Measurements from ENCODE around the gene ABCC1.
"Not testable (repeated sequence)": the region's sequence is repeated elsewhere in the genome, so short reads cannot be mapped to it uniquely, and the experiment has no call there.

ABCC1 gene

DNA sequence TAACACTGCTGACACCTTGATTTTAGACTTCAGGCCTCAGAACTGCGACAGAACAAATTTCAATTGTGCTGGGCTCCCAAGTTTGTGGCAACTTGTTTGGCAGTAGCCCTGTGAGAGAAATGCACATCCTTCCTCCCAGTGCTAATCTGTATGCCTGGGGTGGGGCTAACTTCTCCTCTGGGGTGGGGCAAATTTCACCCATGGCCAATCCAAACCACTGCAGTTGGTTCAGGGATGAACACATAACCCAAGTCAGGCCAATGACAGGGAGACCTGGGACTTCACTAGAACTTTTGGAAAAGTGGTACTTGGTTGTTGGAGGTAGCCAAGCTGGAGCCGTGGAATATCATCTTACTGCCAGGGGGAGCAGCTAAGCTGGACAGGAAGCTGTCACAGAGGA is 217.5 kb downstream of the ABCC1 start:
- no peak for DNase-seq

DNA sequence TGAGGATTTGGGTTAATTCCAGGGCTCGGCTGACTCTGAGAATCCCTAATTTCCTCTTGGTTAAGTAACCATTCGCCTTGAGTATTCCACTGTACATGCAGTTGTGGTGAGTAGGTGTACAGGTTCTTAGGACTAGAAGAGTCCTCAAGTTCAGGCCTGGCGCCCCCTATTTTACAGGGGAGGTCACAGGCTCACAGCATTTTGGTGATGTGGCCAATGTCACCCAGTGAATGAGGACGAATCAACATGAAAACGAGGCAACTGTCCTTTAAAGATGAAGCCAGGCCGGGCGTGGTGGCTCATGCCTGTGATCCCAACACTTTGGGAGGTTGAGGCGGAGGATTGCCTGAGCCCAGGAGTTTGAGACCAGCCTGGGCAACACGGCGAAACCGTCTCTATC is 218.5 kb downstream of the ABCC1 start:
- no peak for DNase-seq

DNA sequence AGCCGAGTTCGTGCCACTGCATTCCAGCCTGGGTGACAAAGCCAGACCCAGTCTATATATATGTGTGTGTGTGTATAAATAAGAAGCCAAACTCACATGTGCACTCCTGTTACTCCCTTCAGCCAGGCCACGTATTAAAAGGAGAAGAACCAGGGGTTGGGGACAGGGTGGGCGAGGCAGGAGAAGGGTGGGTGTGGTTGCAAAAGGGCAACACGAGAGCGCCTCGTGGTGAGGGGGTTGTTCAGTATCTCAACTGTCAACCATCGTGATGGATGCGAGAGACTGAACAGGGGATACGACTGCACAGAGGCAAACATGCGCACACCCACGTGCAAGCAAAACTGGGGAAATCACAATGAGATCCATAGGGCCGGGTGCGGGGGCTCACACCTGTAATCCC is 219.0 kb downstream of the ABCC1 start:
- no peak for DNase-seq

DNA sequence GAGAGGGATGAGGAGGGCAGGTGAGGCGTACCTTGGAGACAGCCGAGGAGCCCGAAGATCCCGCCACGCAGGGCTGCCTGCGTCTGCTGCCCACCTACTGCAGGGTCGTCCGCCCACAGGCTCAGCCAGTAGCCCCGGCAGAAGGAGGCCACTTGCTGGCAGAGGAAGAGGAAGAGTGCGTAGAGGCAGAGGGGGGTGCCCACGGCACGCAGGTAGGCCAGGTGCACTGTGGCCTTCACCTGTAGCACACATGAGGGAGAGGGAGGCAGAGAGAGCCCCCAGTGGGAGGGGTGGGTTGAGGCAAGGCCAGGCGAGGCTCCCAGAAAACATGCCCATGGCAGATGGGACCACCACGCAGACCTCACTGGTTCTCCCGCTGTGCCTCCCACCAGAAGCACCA is 220.2 kb downstream of the ABCC1 start:
- DNase-seq = no peak

DNA sequence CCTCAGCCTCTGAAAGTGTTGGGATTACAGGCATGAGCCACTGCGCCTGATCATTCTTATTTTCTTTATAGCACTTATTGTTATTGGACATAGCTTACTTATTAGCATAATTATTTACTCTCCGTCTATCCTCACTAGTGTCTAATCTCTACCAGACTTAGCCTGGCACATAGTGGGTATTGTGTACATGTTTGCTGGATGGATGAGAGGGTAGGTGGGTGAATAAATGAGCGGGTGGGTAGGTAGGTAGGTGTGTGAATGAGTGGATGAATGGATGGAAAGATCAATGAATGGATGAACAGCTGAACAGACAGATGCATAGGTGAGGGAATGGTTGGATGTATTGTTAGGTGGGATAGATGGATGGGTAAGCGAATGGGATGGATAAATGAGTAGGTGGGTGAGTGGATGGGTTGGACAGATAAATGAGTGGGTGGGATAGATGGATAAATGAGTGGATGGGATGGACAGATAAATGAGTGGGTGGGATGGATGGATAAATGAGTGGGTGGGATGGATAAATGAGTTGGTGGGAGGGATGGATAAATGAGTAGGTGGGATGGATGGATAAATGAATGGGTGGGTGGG is 222.0 kb downstream of the ABCC1 start:
- DNase-seq = no peak

DNA sequence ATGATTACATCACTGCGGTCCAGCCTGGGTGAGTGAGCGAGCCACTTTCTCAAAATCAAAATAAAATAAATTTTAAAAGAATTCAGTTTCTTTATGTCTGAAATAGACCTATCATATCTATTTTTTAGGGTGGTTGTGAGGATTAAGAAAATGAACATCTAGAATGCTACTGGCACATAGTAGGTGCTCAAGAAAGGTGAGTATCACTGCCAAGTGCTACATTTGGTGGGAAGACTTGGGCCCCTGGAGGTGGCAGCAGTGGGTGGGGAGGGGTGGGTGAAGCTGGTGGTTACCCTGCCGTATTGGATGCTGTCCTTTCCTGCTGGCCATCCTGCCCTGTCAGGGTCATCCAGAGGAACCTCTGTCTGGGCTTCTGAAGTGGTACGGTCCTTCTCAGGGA is 223.6 kb downstream of the ABCC1 start:
- no peak for DNase-seq

DNA sequence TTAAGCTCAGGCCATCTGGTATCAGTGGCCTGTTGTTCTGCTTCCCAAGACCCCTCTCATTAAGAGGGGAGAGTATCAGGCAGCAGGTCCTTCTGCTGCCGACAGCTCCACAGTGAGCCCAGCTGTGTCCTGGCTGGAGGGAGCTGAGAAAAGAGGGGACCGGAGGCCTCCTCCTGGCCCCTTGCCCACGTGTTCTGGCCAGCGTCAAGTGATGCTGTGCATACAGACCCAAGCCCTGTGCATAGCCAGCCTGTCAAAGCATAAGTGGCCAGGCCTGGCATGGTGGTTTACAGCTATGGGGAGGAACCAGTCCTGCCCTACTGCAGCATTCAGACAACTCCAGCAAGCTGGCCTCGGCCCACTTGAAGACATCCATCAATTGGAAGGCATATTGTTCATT is 225.9 kb downstream of the ABCC1 start:
- DNase-seq = no peak

DNA sequence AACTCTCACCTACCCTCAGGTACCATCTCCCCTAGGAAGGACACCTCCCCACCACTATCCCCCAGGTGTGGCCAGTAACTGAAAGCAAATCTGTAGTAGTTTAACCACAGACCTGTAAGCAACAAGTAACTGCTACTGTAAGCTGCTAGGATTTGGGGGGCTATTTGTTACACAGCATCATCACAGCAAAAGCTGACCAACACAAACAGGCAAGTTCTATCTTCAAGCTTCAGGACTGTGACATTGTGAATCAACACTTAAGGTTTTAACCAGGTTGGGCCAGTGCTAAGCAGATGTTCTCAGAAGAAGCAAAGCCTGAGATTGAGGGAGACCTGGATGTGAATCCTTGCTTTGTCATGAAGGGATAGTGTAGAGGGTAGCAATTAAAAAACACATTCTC is 226.9 kb downstream of the ABCC1 start:
- DNase-seq = no peak

DNA sequence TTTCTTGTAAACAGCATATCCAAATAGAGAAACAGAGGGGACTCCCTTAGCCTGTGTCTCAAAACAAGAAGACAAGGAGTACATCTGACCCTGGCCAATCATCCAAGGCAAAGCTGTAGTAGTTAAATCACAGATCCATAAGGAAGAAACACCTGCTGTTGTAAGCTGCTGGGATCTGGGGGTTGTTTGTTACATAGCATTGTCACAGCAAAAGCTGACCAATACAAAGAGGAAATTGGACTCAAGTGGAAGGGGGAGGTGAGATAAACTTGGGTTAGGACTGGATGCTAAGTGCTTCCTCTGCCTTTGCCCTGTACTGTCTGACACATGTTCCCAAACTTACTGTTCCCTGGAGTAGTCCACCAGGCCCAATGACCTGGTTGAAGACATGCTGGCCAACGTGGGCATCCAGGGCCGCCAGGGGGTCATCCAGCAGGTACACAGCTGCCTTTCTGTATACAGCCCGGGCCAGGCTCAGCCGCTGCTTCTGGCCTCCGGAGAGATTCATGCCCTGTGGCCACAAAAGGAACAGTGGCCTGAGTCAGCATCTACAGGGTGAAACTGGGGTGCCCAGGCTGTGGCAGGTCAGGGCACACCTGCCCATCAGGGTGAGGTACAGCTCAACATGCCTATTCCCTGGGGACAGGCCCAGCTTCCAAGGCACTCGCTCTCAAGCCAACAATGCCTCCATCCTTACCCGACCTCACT is 229.2 kb downstream of the ABCC1 start:
- DNase-seq = no peak

DNA sequence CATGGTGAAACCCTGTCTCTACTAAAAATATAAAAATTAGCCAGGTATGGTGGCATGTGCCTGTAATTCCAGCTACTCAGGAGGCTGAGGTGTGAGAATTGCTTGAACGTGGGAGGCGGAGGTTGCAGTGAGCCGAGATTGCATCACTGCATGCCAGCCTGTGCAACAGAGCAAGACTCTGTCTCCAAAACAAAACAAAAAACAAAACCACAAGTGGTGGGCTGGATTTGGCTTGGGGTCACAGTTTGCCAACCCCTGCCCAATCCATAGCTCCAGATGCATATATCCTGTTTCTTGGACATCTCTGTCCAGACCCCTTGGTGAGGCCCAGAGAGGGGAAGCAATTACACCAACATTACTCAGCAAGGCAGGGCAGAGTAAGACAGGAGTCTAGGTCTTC is 232.3 kb downstream of the ABCC1 start:
- not testable (repeated sequence) for DNase-seq

DNA sequence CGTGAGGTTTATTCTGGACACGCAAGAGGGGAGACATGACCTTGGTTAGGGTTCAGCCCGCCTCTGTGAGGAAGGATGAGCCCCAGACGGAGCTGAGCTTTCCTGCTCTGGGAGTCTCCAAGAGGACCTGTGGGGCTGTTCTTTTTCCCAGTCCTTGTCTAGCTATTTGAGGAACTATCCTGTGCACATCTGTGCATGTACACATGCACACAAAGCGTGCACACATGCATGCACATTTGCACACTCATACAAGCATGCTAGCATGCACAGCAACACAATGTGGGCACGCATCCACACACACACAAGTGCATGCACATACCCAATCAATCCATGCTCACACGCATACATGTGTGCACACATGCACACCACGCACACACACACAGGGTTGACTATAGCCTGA is 233.5 kb downstream of the ABCC1 start:
- DNase-seq = no peak

DNA sequence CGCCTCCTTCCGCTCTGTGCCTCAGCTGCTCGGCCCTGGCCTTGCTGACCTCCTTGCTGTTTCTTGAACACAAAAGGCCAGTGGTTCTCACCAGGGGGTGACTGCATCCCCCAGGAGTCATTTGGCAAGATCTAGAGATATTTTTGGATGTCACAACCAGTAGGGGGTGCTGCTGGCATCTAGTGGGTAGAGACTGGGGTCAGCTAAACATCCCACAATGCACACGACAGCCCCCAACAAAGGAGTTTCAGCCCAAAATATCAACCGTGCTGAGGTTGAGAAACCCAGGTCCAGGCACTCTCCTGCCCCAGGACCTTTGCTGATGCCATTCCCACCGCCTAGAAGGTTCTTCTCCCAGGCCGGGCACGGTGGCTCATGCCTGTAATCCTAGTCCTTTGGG is 234.1 kb downstream of the ABCC1 start:
- no peak for DNase-seq

DNA sequence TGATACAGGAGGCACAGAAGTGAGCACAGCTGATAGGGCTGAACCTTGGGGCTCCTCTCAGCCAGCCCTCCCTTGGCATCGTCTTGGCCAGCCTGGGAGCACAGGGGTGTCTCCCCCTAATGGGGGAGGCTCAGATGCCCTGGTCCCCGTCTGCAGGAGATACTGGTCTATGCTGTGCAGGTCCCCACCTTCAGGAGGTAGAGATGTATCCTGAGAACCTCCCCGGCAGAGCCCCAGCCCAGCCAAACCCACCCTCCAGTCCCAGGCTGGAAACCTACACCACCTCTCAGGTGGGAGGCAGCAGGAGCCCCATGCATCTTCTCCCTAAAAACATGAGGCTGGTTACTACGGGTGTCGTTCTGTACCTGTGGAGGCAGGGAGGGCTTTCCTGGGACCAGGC is 235.2 kb downstream of the ABCC1 start:
- DNase-seq = no peak

DNA sequence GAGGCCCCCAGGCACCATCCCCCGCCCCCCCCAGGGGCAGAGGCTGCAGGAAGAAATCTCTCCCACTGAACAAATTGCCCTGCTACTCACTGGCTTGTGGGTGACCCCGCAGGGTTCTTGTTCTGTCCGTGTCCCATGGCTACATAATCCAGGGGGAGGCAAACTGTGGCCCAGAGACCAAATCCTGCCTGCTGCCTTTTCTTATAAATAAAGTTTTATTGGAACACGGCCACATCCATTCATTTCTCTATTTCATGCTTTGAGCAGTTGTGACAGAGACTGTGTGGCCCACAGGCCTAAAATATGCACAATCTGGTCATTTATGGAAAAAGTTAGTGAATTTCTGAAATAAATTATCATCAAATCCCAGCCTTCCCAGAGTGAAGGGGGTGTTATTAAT is 235.7 kb downstream of the ABCC1 start:
- no peak for DNase-seq

DNA sequence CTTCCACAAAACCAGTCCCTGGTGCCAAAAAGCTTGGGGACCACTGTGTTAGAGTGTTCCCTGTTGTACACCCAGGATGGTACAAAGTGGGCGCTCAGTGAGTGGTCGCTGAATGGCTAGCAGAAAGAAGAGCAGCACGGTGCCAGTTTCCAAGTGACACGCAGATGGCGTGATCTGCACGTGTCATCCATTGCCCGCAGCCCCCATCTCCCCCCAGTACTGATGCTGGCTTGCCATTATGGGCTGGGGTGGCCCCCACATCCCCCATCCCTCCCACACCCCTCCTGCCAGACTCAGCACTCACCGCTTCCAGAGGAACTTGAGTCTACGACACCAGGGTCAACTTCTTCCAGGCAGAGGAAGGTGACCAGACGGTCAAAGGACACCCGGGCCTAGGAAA is 237.4 kb downstream of the ABCC1 start:
- no peak for DNase-seq

DNA sequence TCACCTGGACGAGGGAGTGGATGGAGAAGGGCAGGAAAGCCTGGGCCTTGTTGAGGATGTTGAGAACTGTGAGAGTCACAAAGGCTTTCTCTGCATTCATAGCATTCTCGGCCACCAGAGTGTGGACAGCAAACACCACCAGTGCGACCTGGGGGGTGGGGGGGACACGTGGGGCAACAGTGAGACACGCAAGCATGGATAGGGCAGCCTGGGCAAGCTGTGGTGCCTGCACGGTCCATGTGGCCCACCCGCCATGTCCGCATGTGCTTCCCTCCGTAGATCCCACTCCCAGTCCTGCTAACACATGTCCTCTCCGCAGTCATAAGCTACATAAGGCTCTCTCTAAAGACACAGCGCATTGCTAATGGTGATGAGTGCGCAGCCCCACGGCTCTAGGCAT is 239.4 kb downstream of the ABCC1 start:
- DNase-seq = no peak

DNA sequence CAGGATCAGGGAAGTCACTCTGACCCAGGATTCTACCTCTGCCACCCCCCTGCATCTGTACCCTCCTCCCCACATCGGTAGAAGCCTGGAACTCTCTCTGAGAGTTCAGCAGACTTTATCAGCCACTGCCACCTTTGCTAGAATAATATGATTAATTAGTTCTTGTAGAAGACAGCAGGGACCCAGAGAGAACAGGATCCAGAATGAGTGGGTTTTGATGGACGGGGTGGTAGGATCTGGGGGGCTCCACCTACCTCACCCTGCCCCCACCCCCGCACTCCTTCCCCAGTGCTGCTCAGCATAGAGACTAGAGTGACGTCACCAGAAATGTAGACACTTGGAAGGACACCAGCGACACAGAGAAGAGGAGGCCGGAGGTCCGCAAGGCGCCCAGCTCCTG is 240.4 kb downstream of the ABCC1 start:
- DNase-seq = no peak

DNA sequence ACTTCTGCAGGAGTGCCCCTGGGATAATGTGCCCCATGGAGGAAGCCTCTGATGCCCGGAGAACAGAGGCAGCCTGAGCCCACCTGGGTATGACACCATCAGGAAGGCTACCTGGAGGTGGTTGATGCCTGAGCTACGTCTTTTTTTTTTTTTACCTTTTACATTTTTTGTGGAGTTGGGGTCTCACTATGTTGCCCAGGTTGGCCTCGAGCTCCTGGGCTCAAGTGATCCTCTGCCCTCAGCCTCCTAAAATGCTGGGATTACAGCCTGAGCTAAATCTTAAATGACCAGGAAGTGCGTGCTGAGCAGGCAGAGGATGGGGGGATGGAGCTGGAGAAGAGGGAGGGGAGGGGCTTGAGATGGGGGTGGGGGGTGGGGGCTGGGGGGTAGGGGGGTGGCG is 241.1 kb downstream of the ABCC1 start:
- DNase-seq = no peak

DNA sequence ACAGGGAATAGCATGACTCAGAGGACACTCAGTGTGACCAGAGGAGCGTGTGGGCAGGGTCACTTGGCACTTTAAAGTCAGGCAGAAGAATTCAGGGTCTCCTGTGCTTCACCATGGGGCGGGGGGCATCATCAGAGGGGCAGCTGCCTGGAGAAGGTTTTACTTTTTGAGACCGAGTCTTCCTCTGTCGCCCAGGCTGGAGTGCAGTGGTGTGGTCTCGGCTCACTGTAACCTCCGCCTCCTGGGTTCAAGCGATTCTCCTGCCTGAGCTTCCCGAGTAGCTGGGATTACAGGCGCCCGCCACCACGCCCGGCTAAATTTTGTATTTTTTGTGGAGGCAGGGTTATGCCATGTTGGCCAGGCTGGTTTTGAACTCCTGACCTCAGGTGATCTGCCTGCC is 241.6 kb downstream of the ABCC1 start:
- DNase-seq = not testable (repeated sequence)

DNA sequence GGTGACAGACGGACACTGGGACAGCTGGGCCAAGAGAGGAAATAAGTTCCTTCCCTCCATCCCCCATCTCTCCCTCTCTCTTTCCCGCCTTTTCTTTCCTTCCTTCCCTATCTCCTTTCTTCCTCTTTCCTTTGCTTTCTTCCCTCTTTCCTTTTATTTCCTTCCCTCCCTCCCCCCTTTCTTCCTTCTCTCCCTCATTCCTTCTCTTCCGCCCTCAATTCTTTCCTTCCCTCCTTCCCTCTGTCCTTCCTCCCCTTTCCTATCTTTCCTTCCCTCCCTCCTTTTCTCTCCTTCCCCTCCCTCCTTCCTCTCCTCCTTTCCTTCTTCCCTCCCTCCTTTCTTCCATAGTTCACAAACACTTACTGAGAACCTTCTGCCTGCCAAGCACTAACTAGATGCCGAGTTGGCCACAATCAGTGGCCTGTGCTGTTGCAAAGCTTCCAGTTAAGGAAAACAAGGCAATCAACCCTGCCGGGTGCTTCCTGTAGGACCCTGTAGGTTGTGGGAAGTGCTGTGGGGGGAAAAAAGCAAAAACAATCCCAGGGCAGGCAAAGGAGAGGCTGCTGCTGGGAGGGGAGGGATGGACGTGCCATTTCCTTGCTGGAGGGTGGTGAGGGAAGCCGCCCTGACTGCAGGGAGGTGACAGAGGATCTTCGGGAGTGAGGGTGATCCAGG is 242.2 kb downstream of the ABCC1 start:
- no peak for DNase-seq
